ENCODE data around the gene FEZ2.

Gene FEZ2

DNA sequence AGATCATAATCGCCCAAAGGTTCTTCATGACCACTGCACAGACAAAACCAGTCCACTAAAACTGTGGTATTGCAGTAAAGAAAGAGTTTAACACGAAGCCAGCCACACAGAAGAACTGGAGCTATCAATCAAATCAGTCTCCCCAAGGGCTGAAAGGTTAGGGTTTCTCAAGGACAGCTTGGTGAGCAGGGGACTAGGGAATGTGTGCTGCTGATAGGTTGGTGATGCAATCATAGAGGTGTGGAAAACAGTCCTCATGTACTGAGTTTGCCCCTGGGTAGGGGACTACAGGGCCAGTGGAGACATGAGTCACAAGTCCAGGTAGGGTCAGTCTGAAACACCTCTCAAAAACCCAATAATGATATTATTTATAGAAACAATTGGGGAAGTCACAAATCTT is 27.3 kb upstream of the FEZ2 start:
- TF ChIP-seq MYC (IDR thresholded peaks at IDR 0.05; ENCODE audit: low read depth, low read length) (no peak), POLR2A (IDR thresholded peaks at IDR 0.05; ENCODE audit: extremely low read depth, insufficient read length) (no peak), CTCF (IDR thresholded peaks at IDR 0.05; ENCODE audit: low read depth, low read length) (no peak)
- TF ChIP-seq, protein P1, sequence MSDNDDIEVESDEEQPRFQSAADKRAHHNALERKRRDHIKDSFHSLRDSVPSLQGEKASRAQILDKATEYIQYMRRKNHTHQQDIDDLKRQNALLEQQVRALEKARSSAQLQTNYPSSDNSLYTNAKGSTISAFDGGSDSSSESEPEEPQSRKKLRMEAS (IDR thresholded peaks at IDR 0.05; ENCODE audit: low read depth, low read length) = no peak
- no peak for DNase-seq (ENCODE audit: low read depth)
- H3K4me3 ChIP-seq (ENCODE audit: low read depth, low read length) = no peak overlapping the region

- DNase-seq (ENCODE audit: low read depth) = no peak
- no peak overlapping the region for H3K4me3 ChIP-seq (ENCODE audit: low read depth, low read length)
- TF ChIP-seq CTCF (IDR thresholded peaks at IDR 0.05; ENCODE audit: low read depth, low read length) (no peak), POLR2A (IDR thresholded peaks at IDR 0.05; ENCODE audit: extremely low read depth, insufficient read length) (no peak), MYC (IDR thresholded peaks at IDR 0.05; ENCODE audit: low read depth, low read length) (no peak)
- TF ChIP-seq, protein P1 (IDR thresholded peaks at IDR 0.05; ENCODE audit: low read depth, low read length) = no peak
Measured at GRCh38 chr2:36620321-36620720, 22.4 kb upstream of the FEZ2 start.

DNA sequence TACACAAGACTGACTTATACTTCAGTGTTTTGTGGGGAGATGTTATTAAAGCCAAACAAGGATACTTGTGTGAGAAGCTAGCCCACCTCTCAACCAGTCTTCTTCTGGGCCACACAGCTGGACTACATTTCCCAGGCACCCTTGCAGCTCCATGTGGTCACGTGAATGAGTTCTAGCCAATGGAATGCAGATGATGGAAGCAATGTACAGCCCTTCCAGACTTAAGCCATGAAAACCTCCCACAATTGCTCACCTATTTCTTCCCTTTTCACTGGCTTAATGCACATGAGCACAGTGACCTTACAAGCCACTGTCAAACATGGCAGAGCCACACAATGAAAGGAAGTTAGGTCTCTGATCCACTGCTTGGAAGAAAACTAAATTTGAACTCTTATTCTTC is 20.4 kb upstream of the FEZ2 start:
- no peak overlapping the region for H3K4me3 ChIP-seq (ENCODE audit: low read depth, low read length)
- peak; percentile 79 for DNase-seq (ENCODE audit: low read depth)
- TF ChIP-seq MYC (IDR thresholded peaks at IDR 0.05; ENCODE audit: low read depth, low read length) = no peak
- no peak for TF ChIP-seq CTCF (IDR thresholded peaks at IDR 0.05; ENCODE audit: low read depth, low read length)
- TF ChIP-seq, protein P1 (IDR thresholded peaks at IDR 0.05; ENCODE audit: low read depth, low read length) = no peak
- TF ChIP-seq POLR2A (IDR thresholded peaks at IDR 0.05; ENCODE audit: extremely low read depth, insufficient read length) = no peak

GRCh38 chr2:36616947-36617346 is 19.0 kb upstream of the FEZ2 start:
- no peak overlapping the region for H3K4me3 ChIP-seq (ENCODE audit: low read depth, low read length)
- TF ChIP-seq CTCF (IDR thresholded peaks at IDR 0.05; ENCODE audit: low read depth, low read length) = no peak
- no peak for TF ChIP-seq POLR2A (IDR thresholded peaks at IDR 0.05; ENCODE audit: extremely low read depth, insufficient read length)
- TF ChIP-seq MYC (IDR thresholded peaks at IDR 0.05; ENCODE audit: low read depth, low read length) = no peak
- TF ChIP-seq, protein P1 (IDR thresholded peaks at IDR 0.05; ENCODE audit: low read depth, low read length) = no peak
- DNase-seq (ENCODE audit: low read depth) = no peak

- no peak overlapping the region for H3K4me3 ChIP-seq (ENCODE audit: low read depth, low read length)
- no peak for DNase-seq (ENCODE audit: low read depth)
- TF ChIP-seq POLR2A (IDR thresholded peaks at IDR 0.05; ENCODE audit: extremely low read depth, insufficient read length) = no peak
- no peak for TF ChIP-seq CTCF (IDR thresholded peaks at IDR 0.05; ENCODE audit: low read depth, low read length)
- TF ChIP-seq, protein P1 (IDR thresholded peaks at IDR 0.05; ENCODE audit: low read depth, low read length) = no peak
- TF ChIP-seq MYC (IDR thresholded peaks at IDR 0.05; ENCODE audit: low read depth, low read length) = no peak
Measured at GRCh38 chr2:36615222-36615621, 17.3 kb upstream of the FEZ2 start.

GRCh38 chr2:36613801-36614200 is 15.8 kb upstream of the FEZ2 start:
- DNase-seq (ENCODE audit: low read depth) = no peak
- no peak overlapping the region for H3K4me3 ChIP-seq (ENCODE audit: low read depth, low read length)
- TF ChIP-seq POLR2A (IDR thresholded peaks at IDR 0.05; ENCODE audit: extremely low read depth, insufficient read length) = no peak
- TF ChIP-seq, protein P1 (IDR thresholded peaks at IDR 0.05; ENCODE audit: low read depth, low read length) = no peak
- TF ChIP-seq MYC (IDR thresholded peaks at IDR 0.05; ENCODE audit: low read depth, low read length) = no peak
- TF ChIP-seq CTCF (IDR thresholded peaks at IDR 0.05; ENCODE audit: low read depth, low read length) = no peak

All from NB4 (cell line).